Measurements from ENCODE around the gene STK39.

GRCh38 chr2:168180914-168181313 is 66.5 kb downstream of the STK39 start:
- TF ChIP-seq EZH2 (IDR thresholded peaks at IDR 0.05; ENCODE audit: insufficient read depth, poor library complexity, severe bottlenecking): no peak
- TF ChIP-seq EZH2phosphoT487 (IDR thresholded peaks at IDR 0.05; ENCODE audit: insufficient read depth, low read depth): no peak

Measured in GM23248 (cell line).